ENCODE results near the gene ATOH7.

DNA sequence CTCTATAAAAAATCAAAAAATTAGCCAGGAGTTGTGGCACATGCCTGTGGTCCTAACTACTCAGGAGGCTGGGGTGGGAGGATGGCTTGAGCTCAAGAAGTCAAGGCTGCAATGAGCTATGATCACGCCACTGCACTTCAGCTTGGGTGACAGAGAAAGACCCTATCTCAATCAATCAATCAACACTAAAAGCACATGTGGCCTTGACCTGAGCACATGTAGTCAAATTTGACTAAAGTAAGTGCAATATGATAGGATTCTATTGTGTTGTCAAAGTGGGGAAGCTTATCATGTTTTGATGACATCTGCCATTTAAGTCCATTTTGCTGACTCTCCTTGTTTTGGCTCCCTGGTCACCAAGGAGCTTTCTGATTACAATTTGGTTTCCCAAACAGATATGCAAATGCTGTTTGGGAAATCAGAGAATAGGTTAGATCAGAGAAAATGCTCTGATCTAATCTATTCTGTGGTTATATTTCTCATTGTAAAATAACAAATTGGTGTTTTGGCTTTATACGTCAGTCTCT is 43.8 kb upstream of the ATOH7 start:
- TF ChIP-seq, protein P1, sequence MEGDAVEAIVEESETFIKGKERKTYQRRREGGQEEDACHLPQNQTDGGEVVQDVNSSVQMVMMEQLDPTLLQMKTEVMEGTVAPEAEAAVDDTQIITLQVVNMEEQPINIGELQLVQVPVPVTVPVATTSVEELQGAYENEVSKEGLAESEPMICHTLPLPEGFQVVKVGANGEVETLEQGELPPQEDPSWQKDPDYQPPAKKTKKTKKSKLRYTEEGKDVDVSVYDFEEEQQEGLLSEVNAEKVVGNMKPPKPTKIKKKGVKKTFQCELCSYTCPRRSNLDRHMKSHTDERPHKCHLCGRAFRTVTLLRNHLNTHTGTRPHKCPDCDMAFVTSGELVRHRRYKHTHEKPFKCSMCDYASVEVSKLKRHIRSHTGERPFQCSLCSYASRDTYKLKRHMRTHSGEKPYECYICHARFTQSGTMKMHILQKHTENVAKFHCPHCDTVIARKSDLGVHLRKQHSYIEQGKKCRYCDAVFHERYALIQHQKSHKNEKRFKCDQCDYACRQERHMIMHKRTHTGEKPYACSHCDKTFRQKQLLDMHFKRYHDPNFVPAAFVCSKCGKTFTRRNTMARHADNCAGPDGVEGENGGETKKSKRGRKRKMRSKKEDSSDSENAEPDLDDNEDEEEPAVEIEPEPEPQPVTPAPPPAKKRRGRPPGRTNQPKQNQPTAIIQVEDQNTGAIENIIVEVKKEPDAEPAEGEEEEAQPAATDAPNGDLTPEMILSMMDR (IDR thresholded peaks at IDR 0.05) = no peak
- no peak for TF ChIP-seq POLR2A (IDR thresholded peaks at IDR 0.05)

All from prostate gland (tissue), 2 donors.